GM12801 (cell line): Measurements from ENCODE around the gene OR6N2.

Experiments used
- TF ChIP-seq, protein P1 (sequence below): IDR thresholded peaks from one replicate; pipeline ENCODE4 v1.5.1; 2011; ENCODE audit warnings: control low read depth; ENCODE audit not compliant: insufficient read length; ENCODE audit errors: extremely low read depth

The OR6N2 gene

DNA sequence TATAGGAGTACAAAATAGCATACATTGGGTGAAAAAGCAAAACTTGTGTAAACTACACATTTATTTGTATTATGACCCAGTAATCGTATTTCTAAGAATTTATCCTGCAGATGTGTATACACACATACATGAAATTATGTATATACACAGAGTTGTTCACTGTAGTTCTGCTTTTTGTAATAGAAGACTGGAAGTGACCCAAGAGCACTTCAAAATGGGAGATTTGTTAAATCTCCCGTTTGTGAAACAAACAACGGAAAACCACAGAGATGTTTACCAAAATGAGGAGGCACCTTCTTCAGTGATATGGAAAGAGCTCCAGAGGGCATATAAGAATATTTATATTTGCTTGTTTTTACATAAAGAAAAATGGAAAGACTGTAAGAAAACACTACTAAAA, 32.2 kb upstream of the OR6N2 start:
- TF ChIP-seq, protein P1, sequence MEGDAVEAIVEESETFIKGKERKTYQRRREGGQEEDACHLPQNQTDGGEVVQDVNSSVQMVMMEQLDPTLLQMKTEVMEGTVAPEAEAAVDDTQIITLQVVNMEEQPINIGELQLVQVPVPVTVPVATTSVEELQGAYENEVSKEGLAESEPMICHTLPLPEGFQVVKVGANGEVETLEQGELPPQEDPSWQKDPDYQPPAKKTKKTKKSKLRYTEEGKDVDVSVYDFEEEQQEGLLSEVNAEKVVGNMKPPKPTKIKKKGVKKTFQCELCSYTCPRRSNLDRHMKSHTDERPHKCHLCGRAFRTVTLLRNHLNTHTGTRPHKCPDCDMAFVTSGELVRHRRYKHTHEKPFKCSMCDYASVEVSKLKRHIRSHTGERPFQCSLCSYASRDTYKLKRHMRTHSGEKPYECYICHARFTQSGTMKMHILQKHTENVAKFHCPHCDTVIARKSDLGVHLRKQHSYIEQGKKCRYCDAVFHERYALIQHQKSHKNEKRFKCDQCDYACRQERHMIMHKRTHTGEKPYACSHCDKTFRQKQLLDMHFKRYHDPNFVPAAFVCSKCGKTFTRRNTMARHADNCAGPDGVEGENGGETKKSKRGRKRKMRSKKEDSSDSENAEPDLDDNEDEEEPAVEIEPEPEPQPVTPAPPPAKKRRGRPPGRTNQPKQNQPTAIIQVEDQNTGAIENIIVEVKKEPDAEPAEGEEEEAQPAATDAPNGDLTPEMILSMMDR = no peak

DNA sequence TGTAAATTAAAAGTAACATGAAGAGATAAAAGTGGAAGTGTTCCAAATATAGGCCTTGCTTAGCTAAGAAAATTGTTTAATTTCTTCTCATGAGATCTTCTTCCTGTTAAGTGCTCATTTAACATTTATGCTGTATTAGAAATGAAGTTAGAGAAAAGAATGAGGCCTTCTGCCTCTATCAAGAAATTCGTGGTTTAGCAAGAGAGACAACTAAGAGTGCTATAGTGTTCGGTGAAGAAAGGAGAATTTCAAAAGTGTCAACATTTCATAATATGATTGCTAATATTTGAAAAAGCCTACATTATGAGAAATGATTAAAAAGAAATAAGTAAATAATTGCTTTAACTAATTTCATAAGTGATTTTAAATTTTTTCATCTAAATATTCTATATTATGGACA, 31.3 kb upstream of the OR6N2 start:
- TF ChIP-seq, protein P1 = no peak

DNA sequence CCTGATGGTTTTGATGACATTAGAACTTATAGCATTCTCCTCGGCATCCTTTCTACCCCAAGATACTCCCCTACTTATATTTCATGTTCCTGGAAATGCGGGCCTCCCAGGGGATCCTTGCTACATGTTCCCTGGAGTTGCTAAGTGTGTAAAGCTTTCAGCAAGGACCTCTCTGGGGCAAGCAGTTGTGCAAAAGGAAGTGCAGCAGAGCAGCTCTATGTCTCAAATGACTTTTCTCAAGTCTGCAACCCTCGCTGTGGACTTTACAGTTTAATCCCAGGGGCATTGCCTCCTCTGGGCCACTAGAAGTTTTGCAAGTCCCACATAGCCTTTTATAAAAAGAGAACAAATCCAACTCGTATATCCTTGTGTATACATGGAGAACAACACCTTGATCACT, 29.3 kb upstream of the OR6N2 start:
- TF ChIP-seq, protein P1 = no peak

DNA sequence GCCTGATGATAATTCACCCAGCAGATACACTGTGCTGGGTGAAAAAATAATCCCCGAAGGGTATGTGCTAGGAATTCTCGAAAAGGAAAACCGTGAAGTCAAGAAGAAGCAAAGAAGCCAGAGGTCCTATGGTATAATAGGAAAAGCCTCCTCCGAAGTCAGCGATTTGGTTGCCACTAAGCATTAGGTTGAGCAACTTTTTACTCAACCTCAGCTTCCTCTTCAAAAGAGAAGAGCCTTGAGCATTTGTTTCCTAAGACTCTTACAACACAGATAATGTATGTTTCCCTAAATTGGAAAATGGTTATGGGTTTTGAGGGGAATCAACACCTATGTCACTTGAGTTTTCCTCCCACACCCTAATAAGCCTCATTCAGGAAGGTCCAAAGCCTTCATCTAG, 28.9 kb upstream of the OR6N2 start:
- TF ChIP-seq, protein P1 = no peak

DNA sequence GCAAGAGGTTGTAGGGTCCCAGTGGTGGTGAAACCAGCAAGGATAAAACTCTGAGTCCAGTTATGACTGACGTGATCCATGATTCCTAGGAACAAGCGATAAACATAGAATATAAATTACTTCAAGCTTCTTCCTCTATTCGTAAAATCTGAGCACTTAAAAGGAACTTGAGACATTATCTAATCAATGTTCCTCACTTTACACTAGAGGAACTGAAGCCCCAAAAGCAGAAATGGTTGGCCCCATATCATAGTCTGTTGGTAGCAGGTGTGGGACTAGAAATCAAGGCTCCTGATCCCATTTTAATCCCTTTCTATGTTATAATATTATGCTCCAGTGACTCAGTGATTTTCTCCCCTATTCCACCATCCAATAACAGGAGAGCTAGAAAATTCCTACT, 28.3 kb upstream of the OR6N2 start:
- TF ChIP-seq, protein P1 = no peak

DNA sequence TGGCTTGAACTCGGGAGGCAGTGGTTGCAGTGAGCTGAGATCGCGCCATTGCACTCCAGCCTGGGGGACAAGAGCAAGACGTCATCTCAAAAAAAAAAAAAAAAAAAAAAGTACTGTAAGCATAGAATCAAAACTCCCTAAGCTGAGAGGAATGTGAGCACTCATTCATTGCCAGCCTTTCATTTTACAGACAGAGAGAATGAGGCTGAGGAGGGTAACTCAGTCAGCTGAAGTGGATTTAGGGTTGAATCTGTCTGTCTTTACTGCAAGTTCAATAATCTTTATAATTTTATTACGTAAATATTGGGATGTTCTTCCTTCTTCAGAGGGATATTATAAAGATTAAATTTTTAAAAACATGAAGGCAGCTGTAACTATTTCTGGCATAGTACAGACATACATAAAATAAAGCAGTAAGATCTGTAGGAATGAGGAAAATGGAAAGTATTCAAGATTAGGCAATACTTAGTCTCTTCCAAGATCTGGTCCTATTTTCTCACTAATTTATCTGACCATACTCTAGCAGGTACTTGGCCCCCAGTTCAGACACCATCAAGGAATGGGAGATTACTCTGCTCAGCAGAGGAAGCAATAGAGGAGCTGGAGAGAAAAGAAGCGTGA, 26.0 kb upstream of the OR6N2 start:
- TF ChIP-seq, protein P1 = no peak

DNA sequence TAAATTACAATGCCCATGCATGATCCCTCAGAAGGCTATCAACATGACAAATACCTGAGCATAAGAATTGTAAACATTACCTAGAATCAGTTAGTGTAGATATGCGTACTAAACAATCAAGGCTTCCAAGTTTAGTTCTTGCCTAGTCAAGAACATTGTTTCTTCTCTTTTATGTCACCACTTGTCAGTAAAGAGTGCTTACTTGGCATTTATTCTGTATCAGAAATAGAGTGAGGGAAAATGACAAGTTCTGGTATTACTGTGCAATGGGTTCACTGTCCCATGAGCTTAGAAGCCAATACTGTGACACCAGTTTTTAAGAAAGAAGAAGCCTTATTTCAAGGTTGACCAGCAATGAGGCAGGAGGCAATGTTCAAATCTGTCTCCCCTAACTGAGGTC, 22.7 kb upstream of the OR6N2 start:
- TF ChIP-seq, protein P1 = no peak
